Transverse colon (tissue), 4 donors: ENCODE measurements around the gene PLCG2. TPM values are rescaled to one million over a fixed set of nuclear protein-coding genes. Genes with fewer than 3 reads are reported as not detected.

ENCODE experiments used
- DNase-seq: peaks from one replicate; pipeline ENCODE4 v3.0.0-alpha.2; 2019
- H3K27ac ChIP-seq, 4 donors: fragments of 200-600 bp; sonication (generic); 2 replicates each; pipeline ENCODE4 v1.5.1; 2016 to 2018; ENCODE audit warnings: inconsistent platforms in 4 of 4
- H3K27me3 ChIP-seq: fragments of 200-600 bp; sonication (generic); 2 replicates; pipeline ENCODE4 v1.5.1; 2017; ENCODE audit warnings: inconsistent platforms
- H3K36me3 ChIP-seq, 4 donors: fragments of 200-600 bp; sonication (generic); 2 replicates each; pipeline ENCODE4 v1.5.1; 2017 to 2019; ENCODE audit warnings: inconsistent platforms in 4 of 4
- H3K4me1 ChIP-seq, 4 donors: fragments of 200-600 bp; sonication (generic); 2 replicates each; pipeline ENCODE4 v1.5.1; 2017 to 2020; ENCODE audit warnings: inconsistent platforms in 4 of 4
- H3K4me3 ChIP-seq, 4 donors: fragments of 200-600 bp; sonication (generic); 1 replicate in 1 of 4; 2 replicates in 3 of 4; pipeline versions ENCODE4 v1.5.1 to v1.6.1; 2017 to 2019; ENCODE audit warnings: inconsistent platforms in 4 of 4
- H3K9me3 ChIP-seq, 2 donors: fragments of 200-600 bp; sonication (generic); 2 replicates each; pipeline ENCODE4 v1.5.1; 2017 to 2019; ENCODE audit warnings: inconsistent platforms in 2 of 2
- CTCF ChIP-seq, 5 experiments: fragments of 200-600 bp in 3 of 5; fragments of 450-650 bp in 2 of 5; sonication (generic) in 3 of 5; IDR thresholded peaks; 1 replicate in 2 of 5; 2 replicates in 3 of 5; pipeline ENCODE4 v1.5.1; 2016 to 2017; ENCODE audit warnings: antibody characterized with exemption in 5 of 5, inconsistent platforms in 3 of 5, mild to moderate bottlenecking in 2 of 5, moderate library complexity in 1 of 5
- EP300 ChIP-seq: sonication (generic); formaldehyde crosslinking; IDR thresholded peaks from one replicate; pipeline ENCODE4 v1.6.1; 2017; ENCODE audit warnings: antibody characterized with exemption, low read depth
- POLR2A ChIP-seq: fragments of 450-650 bp; IDR thresholded peaks from one replicate; pipeline ENCODE4 v1.6.1; 2016; ENCODE audit warnings: antibody characterized with exemption, mild to moderate bottlenecking, moderate library complexity
- POLR2AphosphoS5 ChIP-seq, 3 donors: sonication (generic); formaldehyde crosslinking; IDR thresholded peaks; one replicate each; pipeline ENCODE4 v1.6.1; 2016; ENCODE audit warnings: antibody characterized with exemption in 3 of 3
- WGBS, 2 donors: methylation state at CpG; one replicate each; pipeline ENCODE4 v1.1.5; 2018; ENCODE audit warnings: low coverage in 1 of 2; 5-methylcytosine and 5-hydroxymethylcytosine counted together
- in situ Hi-C, 4 donors: fragments of 200-750 bp; cut with MboI; loops; one replicate each; pipeline versions ENCODE4 v1.15.0 to v1.15.1; 2017; ENCODE audit warnings: low sequenced_read_pairs in 3 of 4, low pct_ligation_motif_present in 1 of 4, low pct_unique_long_range_greater_than_20kb in 1 of 4
- intact Hi-C: fragments of 100-400 bp; cut with DNase I; formaldehyde crosslinking; loops from one replicate; pipeline ENCODE4 v1.15.1; 2023; ENCODE audit warnings: low total_unique reads
- total RNA-seq, 4 donors: library from RNA; depleted of rRNA; stranded (reverse); fragments of >200 nt; gene quantifications; one replicate each; pipeline ENCODE4 v1.1.0, GENCODE V29; 2016

The PLCG2 gene
- total RNA-seq, 4 donors from 2014 or later = 9.0 to 65.9 (median 28.6) TPM

DNA sequence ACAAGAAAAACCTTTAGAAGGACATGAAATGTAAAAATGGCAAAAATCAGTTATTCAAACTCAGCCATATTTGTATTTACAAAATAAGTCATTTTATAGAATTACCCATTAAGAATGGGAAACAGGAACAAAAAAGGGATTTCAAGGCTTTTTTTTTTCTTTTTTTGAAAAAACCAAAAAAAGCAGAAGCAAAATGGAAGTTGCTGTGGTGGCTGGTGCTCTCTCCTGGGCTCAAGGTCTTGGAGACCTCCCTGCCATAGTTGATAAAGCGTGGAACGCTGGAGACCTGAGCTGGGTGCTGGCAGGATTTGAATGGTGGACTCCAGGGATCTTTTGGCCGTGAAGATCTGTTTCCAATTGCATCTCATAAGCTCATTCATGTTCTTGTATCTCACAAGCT lies 3.1 kb downstream of the PLCG2 start:
- no peak overlapping the region for H3K4me3 ChIP-seq
- TF ChIP-seq POLR2AphosphoS5 (IDR thresholded peaks at IDR 0.05) (no peak), CTCF (IDR thresholded peaks at IDR 0.05) (no peak), POLR2A (no peak), EP300 (no peak)
- no peak overlapping the region for H3K27ac ChIP-seq
- intact Hi-C loops = no loop called here
- in situ Hi-C loops = no loop called here
- WGBS, 2 donors = 91 to 100% methylated on average over 3 of the region's 3 CpGs
- peaks cover 54% of the 10 kb centered on the region for H3K27me3 ChIP-seq
- H3K4me1 ChIP-seq = peaks cover 0 to 22% (median 12%) of the 10 kb centered on the region in 4 donors
- no peaks in the 10 kb centered on the region for H3K36me3 ChIP-seq
- H3K9me3 ChIP-seq = no peaks in the 10 kb centered on the region
- no peak for DNase-seq

- peaks cover 0 to 17% (median 8%) of the 10 kb centered on the region in 4 donors for H3K4me1 ChIP-seq
- H3K9me3 ChIP-seq = no peaks in the 10 kb centered on the region
- 32% methylated on average over 3 of the region's 3 CpGs; no CpG with 5 or more reads in 1 of the 2 donors for WGBS, 2 donors
- TF ChIP-seq CTCF (IDR thresholded peaks at IDR 0.05) (no peak), POLR2A (no peak), EP300 (no peak), POLR2AphosphoS5 (IDR thresholded peaks at IDR 0.05) (no peak)
- H3K27me3 ChIP-seq = peaks cover 43% of the 10 kb centered on the region
- in situ Hi-C loops (no loop called here), intact Hi-C loops (no loop called here)
- H3K27ac ChIP-seq = peak overlapping the region in 2 of 4 donors; percentile 40 to 58
- peak; percentile 34 for DNase-seq
- H3K4me3 ChIP-seq = no peak overlapping the region
- no peaks in the 10 kb centered on the region for H3K36me3 ChIP-seq
Observed at GRCh38 chr16:81784072-81784795, 5.1 kb downstream of the PLCG2 start.

DNA sequence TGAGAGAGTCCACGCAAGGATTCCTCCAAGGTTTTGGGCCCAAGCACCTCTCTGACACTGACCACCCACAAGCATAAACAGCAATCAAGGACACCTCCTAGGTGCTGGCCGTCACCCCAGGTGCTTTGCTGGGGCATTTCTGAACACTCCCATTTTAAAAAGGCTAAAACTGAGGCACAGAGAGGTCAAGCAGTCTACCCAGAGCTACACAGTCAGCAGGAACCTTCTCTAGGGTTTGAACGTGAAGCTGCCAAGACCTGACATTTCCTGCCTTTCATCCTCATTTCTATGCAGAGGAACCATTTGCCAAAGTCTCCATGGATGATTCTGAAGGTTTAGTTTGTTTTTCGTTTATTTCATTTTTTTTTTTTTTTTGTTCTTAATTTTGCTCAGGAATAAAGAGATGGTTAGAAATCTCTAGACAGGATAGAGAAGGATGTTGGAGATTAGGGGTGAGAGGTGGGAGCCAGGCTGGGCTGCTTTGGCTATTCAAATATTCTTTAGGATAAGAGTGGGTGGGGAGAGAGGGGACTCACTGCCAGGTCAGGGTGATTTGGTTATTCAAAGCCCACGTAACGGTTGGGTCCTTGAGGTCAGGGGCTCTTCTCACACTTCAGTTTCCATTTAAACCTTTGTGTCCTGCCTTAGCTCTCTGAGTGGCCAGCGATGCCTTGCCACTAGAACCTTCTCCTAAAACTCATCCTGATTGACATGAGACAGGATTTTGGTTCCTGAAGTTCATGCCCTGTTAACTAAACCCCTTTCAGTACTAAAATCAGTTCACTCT lies 6.2 kb downstream of the PLCG2 start:
- no peak overlapping the region for H3K4me3 ChIP-seq
- H3K4me1 ChIP-seq = peaks cover 0 to 8% (median 0%) of the 10 kb centered on the region in 4 donors
- H3K27ac ChIP-seq = peak overlapping the region in 2 of 4 donors; percentile 53 to 58
- in situ Hi-C loops = no loop called here
- H3K27me3 ChIP-seq = peaks cover 32% of the 10 kb centered on the region
- no peak for TF ChIP-seq POLR2AphosphoS5 (IDR thresholded peaks at IDR 0.05)
- TF ChIP-seq CTCF (IDR thresholded peaks at IDR 0.05) = no peak
- no peak for TF ChIP-seq EP300
- no peak for TF ChIP-seq POLR2A
- no peaks in the 10 kb centered on the region for H3K36me3 ChIP-seq
- intact Hi-C loops = no loop called here
- 60 to 69% methylated on average over 4 to 7 of the region's 7 CpGs for WGBS, 2 donors
- DNase-seq = peak; percentile 22
- no peaks in the 10 kb centered on the region for H3K9me3 ChIP-seq

- TF ChIP-seq EP300 = no peak
- TF ChIP-seq POLR2AphosphoS5 (IDR thresholded peaks at IDR 0.05) = no peak
- TF ChIP-seq POLR2A = no peak
- no peak for TF ChIP-seq CTCF (IDR thresholded peaks at IDR 0.05)
- WGBS, 2 donors = 54 to 65% methylated on average over 4 to 6 of the region's 6 CpGs
- intact Hi-C loops = no loop called here
Observed at GRCh38 chr16:81786321-81786720, 7.2 kb downstream of the PLCG2 start.

More at GRCh38 chr16:81786321-81786720, 7.2 kb downstream of the PLCG2 start:
- no peak overlapping the region for H3K4me3 ChIP-seq
- no peak for DNase-seq
- in situ Hi-C loops = no loop called here
- peaks cover 0 to 8% (median 0%) of the 10 kb centered on the region in 4 donors for H3K4me1 ChIP-seq
- peaks cover 24% of the 10 kb centered on the region for H3K27me3 ChIP-seq
- H3K27ac ChIP-seq = peak overlapping the region in 1 of 4 donors; percentile 53
- no peaks in the 10 kb centered on the region for H3K9me3 ChIP-seq
- no peaks in the 10 kb centered on the region for H3K36me3 ChIP-seq
